Lower leg skin (tissue), 4 donors: Measurements from ENCODE around the gene GGCT. TPM values are rescaled to one million over a fixed set of nuclear protein-coding genes. Genes with fewer than 3 reads are reported as not detected.
A peak's percentile ranks its signal among the peaks of the same experiment; 100 is the strongest.

Experiments
- DNase-seq, 2 donors: peaks; one replicate each; pipeline ENCODE4 v3.0.0-alpha.2; 2019; ENCODE audit warnings: low spot score in 2 of 2
- H3K4me3 ChIP-seq: fragments of 200-600 bp; sonication (generic); 2 replicates; pipeline ENCODE4 v1.5.1; 2017; ENCODE audit warnings: mild to moderate bottlenecking, low read depth; ENCODE audit not compliant: poor library complexity, severe bottlenecking
- POLR2A ChIP-seq, 2 donors: fragments of 450-650 bp; IDR thresholded peaks; one replicate each; pipeline ENCODE4 v1.6.1; 2016 to 2017; ENCODE audit warnings: antibody characterized with exemption in 2 of 2, mild to moderate bottlenecking in 1 of 2, moderate library complexity in 1 of 2
- WGBS, 2 donors: methylation state at CpG; one replicate each; pipeline ENCODE4 v1.1.5; 2018; 5-methylcytosine and 5-hydroxymethylcytosine counted together
- intact Hi-C: fragments of 100-400 bp; cut with DNase I; formaldehyde crosslinking; loops from one replicate; pipeline ENCODE4 v1.15.0; 2023; ENCODE audit warnings: low total_unique reads
- total RNA-seq, 4 donors: library from RNA; depleted of rRNA; stranded (reverse); fragments of >200 nt; gene quantifications; one replicate each; pipeline ENCODE4 v1.1.0, GENCODE V29; 2016
- TF ChIP-seq, protein P1 (sequence below), 3 donors: fragments of 450-650 bp; IDR thresholded peaks; one replicate each; pipeline ENCODE4 v1.5.1; 2016; ENCODE audit warnings: antibody characterized with exemption in 3 of 3, mild to moderate bottlenecking in 3 of 3, moderate library complexity in 2 of 3

Gene GGCT, protein sequence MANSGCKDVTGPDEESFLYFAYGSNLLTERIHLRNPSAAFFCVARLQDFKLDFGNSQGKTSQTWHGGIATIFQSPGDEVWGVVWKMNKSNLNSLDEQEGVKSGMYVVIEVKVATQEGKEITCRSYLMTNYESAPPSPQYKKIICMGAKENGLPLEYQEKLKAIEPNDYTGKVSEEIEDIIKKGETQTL
- 10 to 100 TPM; 40.0 to 66.2 (median 60.8) TPM for total RNA-seq

DNA sequence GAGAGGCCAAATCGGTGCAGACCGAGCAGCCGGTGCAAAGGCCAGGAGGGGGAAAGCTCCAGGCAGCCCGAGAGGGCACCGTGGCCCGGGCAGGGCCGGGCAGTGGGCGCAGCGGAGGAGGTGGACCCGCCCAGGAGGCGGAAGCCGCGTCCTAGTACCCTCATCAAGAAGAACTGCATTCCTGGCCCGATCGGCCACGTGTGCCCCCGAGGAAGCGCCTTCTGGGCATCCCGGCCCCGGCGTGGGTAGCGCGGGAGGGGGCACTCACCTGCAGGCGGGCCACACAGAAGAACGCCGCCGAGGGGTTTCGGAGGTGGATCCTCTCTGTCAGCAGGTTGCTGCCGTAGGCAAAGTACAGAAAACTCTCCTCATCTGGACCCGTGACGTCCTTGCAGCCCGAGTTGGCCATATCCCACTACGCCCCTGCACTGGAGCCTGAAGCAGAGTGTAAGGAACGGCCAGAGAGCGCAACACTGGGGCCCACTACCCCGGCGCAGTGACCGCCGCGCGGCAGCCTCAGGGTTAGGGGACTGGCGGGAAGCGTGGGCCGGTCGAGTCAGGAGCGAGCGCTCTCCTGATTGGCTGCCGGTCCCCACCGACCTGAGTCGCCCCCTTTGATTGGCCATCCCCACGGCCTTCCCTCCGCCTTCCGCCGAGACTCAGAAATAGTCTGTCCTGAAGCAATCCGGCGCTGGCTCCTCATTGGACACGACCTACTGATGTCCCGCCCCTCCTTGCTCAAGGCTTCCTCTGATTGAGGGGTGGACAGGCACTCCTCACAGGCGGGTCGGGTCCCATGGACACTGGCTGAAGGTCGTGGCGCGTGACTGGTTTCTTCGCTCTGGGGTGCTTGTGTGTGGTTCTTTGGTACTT lies at the start of gene GGCT:
Gene GGCT (minus strand): TSS at position 529 of the 873 bp plus-strand sequence. CDS start 120 bp downstream, at position 409.
- 0 to 1% methylated on average over 25 to 34 of the region's 64 CpGs for WGBS, 2 donors
- TF ChIP-seq, protein P1, sequence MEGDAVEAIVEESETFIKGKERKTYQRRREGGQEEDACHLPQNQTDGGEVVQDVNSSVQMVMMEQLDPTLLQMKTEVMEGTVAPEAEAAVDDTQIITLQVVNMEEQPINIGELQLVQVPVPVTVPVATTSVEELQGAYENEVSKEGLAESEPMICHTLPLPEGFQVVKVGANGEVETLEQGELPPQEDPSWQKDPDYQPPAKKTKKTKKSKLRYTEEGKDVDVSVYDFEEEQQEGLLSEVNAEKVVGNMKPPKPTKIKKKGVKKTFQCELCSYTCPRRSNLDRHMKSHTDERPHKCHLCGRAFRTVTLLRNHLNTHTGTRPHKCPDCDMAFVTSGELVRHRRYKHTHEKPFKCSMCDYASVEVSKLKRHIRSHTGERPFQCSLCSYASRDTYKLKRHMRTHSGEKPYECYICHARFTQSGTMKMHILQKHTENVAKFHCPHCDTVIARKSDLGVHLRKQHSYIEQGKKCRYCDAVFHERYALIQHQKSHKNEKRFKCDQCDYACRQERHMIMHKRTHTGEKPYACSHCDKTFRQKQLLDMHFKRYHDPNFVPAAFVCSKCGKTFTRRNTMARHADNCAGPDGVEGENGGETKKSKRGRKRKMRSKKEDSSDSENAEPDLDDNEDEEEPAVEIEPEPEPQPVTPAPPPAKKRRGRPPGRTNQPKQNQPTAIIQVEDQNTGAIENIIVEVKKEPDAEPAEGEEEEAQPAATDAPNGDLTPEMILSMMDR (IDR thresholded peaks at IDR 0.05), result no peak
- no peak for TF ChIP-seq POLR2A (IDR thresholded peaks at IDR 0.05)
- H3K4me3 ChIP-seq, result peak within 1 kb of the TSS; percentile 90
- DNase-seq, result peak; percentile 100
- intact Hi-C loops, result loop anchor here (5.0 kb wide), 1 partner anchor 217 kb away; no protein-coding TSS in a partner anchor

DNA sequence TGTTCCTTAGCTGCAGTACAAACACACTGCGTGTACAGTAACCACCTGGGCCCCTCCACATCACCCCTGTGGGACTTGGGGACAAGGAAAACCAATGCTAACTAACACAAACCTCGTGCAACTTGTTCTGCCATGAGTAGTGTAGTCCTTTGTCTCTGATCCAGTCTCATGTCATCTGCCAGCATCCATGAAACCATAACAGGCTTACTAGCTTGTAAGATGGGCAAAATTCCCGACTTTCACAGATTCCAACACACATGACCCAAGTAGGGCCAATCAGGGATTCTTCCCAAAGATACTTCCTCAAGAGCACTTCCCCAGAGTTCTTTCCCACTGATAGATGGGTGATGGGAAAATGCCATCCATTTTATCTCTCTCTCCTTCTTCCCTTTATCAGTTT lies 48.9 kb upstream of the GGCT start:
- WGBS, 2 donors, result 54 to 71% methylated on average over 3 of the region's 3 CpGs
- no peak for DNase-seq
- TF ChIP-seq, protein P1 (IDR thresholded peaks at IDR 0.05), result no peak
- no peak for TF ChIP-seq POLR2A (IDR thresholded peaks at IDR 0.05)

GRCh38 chr7:30553141-30553540 lies 48.5 kb upstream of the GGCT start:
- no peak for DNase-seq

More for the DNA sequence above, 48.9 kb upstream of the GGCT start:
- H3K4me3 ChIP-seq, result no peak overlapping the region
- intact Hi-C loops, result no loop called here

DNA sequence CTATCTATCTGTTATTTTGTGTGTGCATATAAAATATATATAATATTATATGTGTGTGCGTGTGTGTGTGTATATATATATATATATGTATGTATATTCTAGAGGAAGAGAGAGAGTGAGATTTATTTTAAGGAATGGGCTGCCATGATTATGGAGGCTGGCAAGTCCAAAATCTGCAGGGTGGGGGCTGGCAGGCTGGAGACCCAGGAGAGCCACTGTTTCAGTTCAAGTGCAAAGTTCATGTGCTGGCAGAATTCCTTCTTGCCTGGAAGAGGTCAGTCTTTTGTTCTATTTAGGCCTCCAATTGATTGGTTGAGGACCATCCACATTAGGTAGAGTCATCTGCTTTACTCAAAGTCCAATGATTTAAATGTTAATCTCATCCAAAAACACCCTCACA lies 47.7 kb upstream of the GGCT start:
- TF ChIP-seq, protein P1 (IDR thresholded peaks at IDR 0.05), result no peak
- no peak for TF ChIP-seq POLR2A (IDR thresholded peaks at IDR 0.05)
- WGBS, 2 donors, result 67 to 70% methylated on average over 1 of the region's 1 CpG
- DNase-seq, result no peak
- intact Hi-C loops, result no loop called here
- H3K4me3 ChIP-seq, result no peak overlapping the region

More at GRCh38 chr7:30553141-30553540, 48.5 kb upstream of the GGCT start:
- intact Hi-C loops, result no loop called here
- no peak overlapping the region for H3K4me3 ChIP-seq
- TF ChIP-seq, protein P1 (IDR thresholded peaks at IDR 0.05), result no peak
- no peak for TF ChIP-seq POLR2A (IDR thresholded peaks at IDR 0.05)

DNA sequence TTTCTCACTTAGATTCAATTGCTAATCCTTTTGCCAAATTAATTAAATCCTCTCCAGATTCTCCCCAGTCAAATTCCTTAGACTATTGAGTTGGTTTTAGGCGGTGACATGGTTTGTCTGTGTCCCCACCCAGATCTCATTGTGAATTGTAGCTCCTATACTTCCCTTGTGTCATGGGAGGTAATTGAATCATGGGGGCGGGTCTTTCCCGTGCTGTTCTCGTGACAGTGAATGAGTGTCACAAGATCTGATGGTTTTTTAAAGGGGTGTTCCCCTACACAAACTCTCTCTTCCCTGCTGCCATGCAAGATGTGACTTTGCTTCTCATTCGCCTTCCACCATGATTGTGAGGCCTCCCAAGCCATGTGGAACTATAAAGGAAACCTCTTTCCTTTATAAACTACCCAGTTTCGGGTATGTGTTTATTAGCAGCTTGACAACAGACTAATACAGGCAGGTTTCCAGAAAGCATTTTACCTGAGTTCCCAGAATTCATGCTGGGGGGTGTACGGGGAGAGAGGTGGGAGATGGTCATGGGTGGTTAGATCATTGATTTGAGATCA lies 45.4 kb upstream of the GGCT start:
- no peak overlapping the region for H3K4me3 ChIP-seq
- no peak for TF ChIP-seq POLR2A (IDR thresholded peaks at IDR 0.05)
- TF ChIP-seq, protein P1 (IDR thresholded peaks at IDR 0.05), result no peak
- no peak for DNase-seq
- intact Hi-C loops, result no loop called here
- WGBS, 2 donors, result 56 to 61% methylated on average over 7 of the region's 7 CpGs
